ENCODE measurements around the gene CRACDL.
A peak's percentile ranks its signal among the peaks of the same experiment; 100 is the strongest.

DNA sequence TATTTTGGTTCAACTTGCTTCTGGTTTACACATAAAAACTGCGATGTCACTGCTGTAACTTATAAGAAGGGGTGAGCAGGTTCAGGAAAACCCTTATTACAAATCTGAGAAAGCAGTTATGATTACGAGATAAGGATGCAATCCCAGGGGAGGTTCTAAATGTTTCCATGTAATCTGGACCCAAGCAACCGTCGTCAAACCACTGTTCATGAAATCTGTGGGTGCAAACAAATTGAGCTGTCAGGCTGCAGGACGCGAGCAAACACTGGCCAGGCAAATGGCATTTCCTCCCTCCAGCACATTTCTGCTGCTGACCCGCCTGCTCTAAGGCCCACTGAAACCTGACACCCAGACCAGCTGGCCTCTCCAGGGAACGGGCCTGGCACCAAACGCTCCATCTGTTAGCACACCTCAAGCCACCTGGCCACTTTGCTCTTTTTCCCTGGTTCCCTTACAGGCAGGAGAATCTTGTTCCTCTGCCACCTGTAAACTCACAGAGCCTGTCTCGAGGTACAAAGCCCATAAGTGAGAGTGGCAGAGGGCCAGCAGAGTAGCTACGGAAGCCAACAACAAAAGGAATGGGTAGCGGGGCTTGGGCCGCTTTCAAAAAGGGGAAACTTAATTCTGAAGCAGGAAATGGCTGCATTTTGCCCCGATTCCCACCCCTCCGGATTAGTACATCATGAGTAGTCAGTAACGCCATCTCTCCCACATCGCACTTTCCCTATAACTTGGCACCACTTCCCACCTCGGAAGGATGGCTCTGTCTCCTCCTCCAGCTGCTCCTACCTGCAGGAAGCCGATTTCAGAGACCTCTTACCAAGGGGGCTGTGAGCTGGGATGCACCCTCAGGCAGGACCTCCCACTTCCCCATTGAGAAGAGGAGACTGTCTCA lies 26.5 kb downstream of the CRACDL start:
- no peak for TF ChIP-seq POLR2A (IDR thresholded peaks at IDR 0.05; ENCODE audit: low read depth, low read length)
- TF ChIP-seq, protein P1, sequence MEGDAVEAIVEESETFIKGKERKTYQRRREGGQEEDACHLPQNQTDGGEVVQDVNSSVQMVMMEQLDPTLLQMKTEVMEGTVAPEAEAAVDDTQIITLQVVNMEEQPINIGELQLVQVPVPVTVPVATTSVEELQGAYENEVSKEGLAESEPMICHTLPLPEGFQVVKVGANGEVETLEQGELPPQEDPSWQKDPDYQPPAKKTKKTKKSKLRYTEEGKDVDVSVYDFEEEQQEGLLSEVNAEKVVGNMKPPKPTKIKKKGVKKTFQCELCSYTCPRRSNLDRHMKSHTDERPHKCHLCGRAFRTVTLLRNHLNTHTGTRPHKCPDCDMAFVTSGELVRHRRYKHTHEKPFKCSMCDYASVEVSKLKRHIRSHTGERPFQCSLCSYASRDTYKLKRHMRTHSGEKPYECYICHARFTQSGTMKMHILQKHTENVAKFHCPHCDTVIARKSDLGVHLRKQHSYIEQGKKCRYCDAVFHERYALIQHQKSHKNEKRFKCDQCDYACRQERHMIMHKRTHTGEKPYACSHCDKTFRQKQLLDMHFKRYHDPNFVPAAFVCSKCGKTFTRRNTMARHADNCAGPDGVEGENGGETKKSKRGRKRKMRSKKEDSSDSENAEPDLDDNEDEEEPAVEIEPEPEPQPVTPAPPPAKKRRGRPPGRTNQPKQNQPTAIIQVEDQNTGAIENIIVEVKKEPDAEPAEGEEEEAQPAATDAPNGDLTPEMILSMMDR (IDR thresholded peaks at IDR 0.05; ENCODE audit: extremely low read depth in 1 of 2, insufficient read depth in 1 of 2, low read depth in 1 of 2, low read length in 2 of 2): no peak
- TF ChIP-seq MYC (IDR thresholded peaks at IDR 0.05; ENCODE audit: low read depth, low read length): no peak
- peak; percentile 18 for TF ChIP-seq POLR2AphosphoS5 (IDR thresholded peaks at IDR 0.05; ENCODE audit: insufficient read depth, low read depth, low read length)
- no peak for TF ChIP-seq EZH2 (IDR thresholded peaks at IDR 0.05; ENCODE audit: borderline replicate concordance, low read depth, low read length, severe bottlenecking)
- no peak for TF ChIP-seq JUN (IDR thresholded peaks at IDR 0.05; ENCODE audit: borderline replicate concordance, insufficient read depth, insufficient read length, low read depth)
